ENCODE results near the gene CFAP92.

Gene CFAP92

GRCh38 chr3:128993461-128994172 lies at the start of gene CFAP92:
TSS of gene CFAP92 (minus strand) at chr3:128994076. CDS start at chr3:128993304, 772 bp downstream.
- Mint-ChIP-seq H3K27me3 (no peaks in the 10 kb centered on the region), H3K27ac (peak within 1 kb of the TSS; percentile 68 to 75), H3K4me1 (peaks cover 40% of the 10 kb centered on the region), H3K4me3 (peak within 1 kb of the TSS; percentile 78 to 88), H3K9me3 (no peaks in the 10 kb centered on the region)
- ATAC-seq (peak; percentile 97), DNase-seq (peak; percentile 84 to 90)

GRCh38 chr3:129040579-129041300 lies 46.9 kb upstream of the CFAP92 start:
- no peak overlapping the region for H3K27ac Mint-ChIP-seq
- DNase-seq (no peak), ATAC-seq (no peak)
- peaks cover 21% of the 10 kb centered on the region for H3K4me1 Mint-ChIP-seq
- no peak overlapping the region for H3K4me3 Mint-ChIP-seq
- no peaks in the 10 kb centered on the region for H3K9me3 Mint-ChIP-seq
- H3K27me3 Mint-ChIP-seq, result peaks cover 25% of the 10 kb centered on the region

GRCh38 chr3:129040039-129040336 lies 46.1 kb upstream of the CFAP92 start:
- no peaks in the 10 kb centered on the region for H3K9me3 Mint-ChIP-seq
- H3K27me3 Mint-ChIP-seq, result peaks cover 25% of the 10 kb centered on the region
- H3K4me3 Mint-ChIP-seq, result no peak overlapping the region
- peaks cover 29% of the 10 kb centered on the region for H3K4me1 Mint-ChIP-seq
- DNase-seq (no peak), ATAC-seq (no peak)
- H3K27ac Mint-ChIP-seq, result no peak overlapping the region

- DNase-seq, result no peak
- Mint-ChIP-seq H3K4me1 (peaks cover 34% of the 10 kb centered on the region), H3K27me3 (peaks cover 25% of the 10 kb centered on the region), H3K9me3 (no peaks in the 10 kb centered on the region), H3K27ac (no peak overlapping the region), H3K4me3 (no peak overlapping the region)
- ATAC-seq, result no peak
Measured at GRCh38 chr3:129039271-129040038, 45.6 kb upstream of the CFAP92 start.

- H3K4me1 Mint-ChIP-seq, result peaks cover 35% of the 10 kb centered on the region
- ATAC-seq (no peak), DNase-seq (no peak)
- no peak overlapping the region for H3K27ac Mint-ChIP-seq
- H3K27me3 Mint-ChIP-seq, result peaks cover 17% of the 10 kb centered on the region
- no peaks in the 10 kb centered on the region for H3K9me3 Mint-ChIP-seq
- H3K4me3 Mint-ChIP-seq, result no peak overlapping the region
Measured at GRCh38 chr3:129038121-129038855, 44.4 kb upstream of the CFAP92 start.

- no peak for DNase-seq
Measured at GRCh38 chr3:129037093-129037419, 43.2 kb upstream of the CFAP92 start.

GRCh38 chr3:129036222-129037092 lies 42.6 kb upstream of the CFAP92 start:
- H3K27ac Mint-ChIP-seq, result no peak overlapping the region
- H3K27me3 Mint-ChIP-seq, result peaks cover 17% of the 10 kb centered on the region
- H3K4me1 Mint-ChIP-seq, result peaks cover 35% of the 10 kb centered on the region
- DNase-seq (no peak), ATAC-seq (no peak)
- H3K4me3 Mint-ChIP-seq, result no peak overlapping the region
- H3K9me3 Mint-ChIP-seq, result no peaks in the 10 kb centered on the region

More at GRCh38 chr3:129037093-129037419, 43.2 kb upstream of the CFAP92 start:
- Mint-ChIP-seq H3K4me3 (no peak overlapping the region), H3K27me3 (peaks cover 17% of the 10 kb centered on the region), H3K9me3 (no peaks in the 10 kb centered on the region), H3K27ac (no peak overlapping the region), H3K4me1 (peaks cover 35% of the 10 kb centered on the region)
- ATAC-seq, result no peak

- DNase-seq, result no peak
- Mint-ChIP-seq H3K27me3 (peaks cover 17% of the 10 kb centered on the region), H3K4me3 (no peak overlapping the region), H3K9me3 (no peaks in the 10 kb centered on the region), H3K27ac (peak overlapping the region in 1 of 2 donors; percentile 49), H3K4me1 (peaks cover 35% of the 10 kb centered on the region)
- ATAC-seq, result no peak
Measured at GRCh38 chr3:129035360-129036221, 41.7 kb upstream of the CFAP92 start.

- ATAC-seq, result no peak
- DNase-seq, result no peak
- Mint-ChIP-seq H3K9me3 (no peaks in the 10 kb centered on the region), H3K4me3 (no peak overlapping the region), H3K27ac (no peak overlapping the region), H3K27me3 (peaks cover 8% of the 10 kb centered on the region), H3K4me1 (peaks cover 31% of the 10 kb centered on the region)
Measured at GRCh38 chr3:129034642-129035041, 40.8 kb upstream of the CFAP92 start.

- ATAC-seq (no peak), DNase-seq (no peak)
- peaks cover 25% of the 10 kb centered on the region for H3K4me1 Mint-ChIP-seq
- no peak overlapping the region for H3K27ac Mint-ChIP-seq
- H3K27me3 Mint-ChIP-seq, result no peaks in the 10 kb centered on the region
- no peak overlapping the region for H3K4me3 Mint-ChIP-seq
- no peaks in the 10 kb centered on the region for H3K9me3 Mint-ChIP-seq
Measured at GRCh38 chr3:129033633-129034321, 39.9 kb upstream of the CFAP92 start.

- H3K4me3 Mint-ChIP-seq, result no peak overlapping the region
- no peak for DNase-seq
- H3K27ac Mint-ChIP-seq, result no peak overlapping the region
- H3K9me3 Mint-ChIP-seq, result no peaks in the 10 kb centered on the region
- peaks cover 25% of the 10 kb centered on the region for H3K4me1 Mint-ChIP-seq
- no peaks in the 10 kb centered on the region for H3K27me3 Mint-ChIP-seq
- no peak for ATAC-seq
Measured at GRCh38 chr3:129033151-129033550, 39.3 kb upstream of the CFAP92 start.

GRCh38 chr3:129032716-129033115 lies 38.8 kb upstream of the CFAP92 start:
- Mint-ChIP-seq H3K27me3 (no peaks in the 10 kb centered on the region), H3K27ac (no peak overlapping the region), H3K4me1 (peaks cover 25% of the 10 kb centered on the region), H3K9me3 (no peaks in the 10 kb centered on the region), H3K4me3 (no peak overlapping the region)
- no peak for ATAC-seq
- DNase-seq, result no peak

- Mint-ChIP-seq H3K27me3 (no peaks in the 10 kb centered on the region), H3K4me1 (peaks cover 25% of the 10 kb centered on the region), H3K4me3 (no peak overlapping the region), H3K27ac (peak overlapping the region in 1 of 2 donors; percentile 88), H3K9me3 (no peaks in the 10 kb centered on the region)
- no peak for DNase-seq
- ATAC-seq, result no peak
Measured at GRCh38 chr3:129031476-129032215, 37.8 kb upstream of the CFAP92 start.

Measured in stimulated activated naive CD8-positive, alpha-beta T cell treated with anti-CD3 and anti-CD28 coated beads, Interleukin-15, amount 100 ng/mL, for 72 hours (primary cell).